Activated CD4-positive, alpha-beta T cell treated with anti-CD3 and anti-CD28 coated beads for 48 hours (primary cell): ENCODE results near the gene CDH6.
"Not testable (repeated sequence)": the region's sequence is repeated elsewhere in the genome, so short reads cannot be mapped to it uniquely, and the experiment has no call there.

Experiments used
- DNase-seq: peaks from one replicate; pipeline ENCODE4 v3.0.0-alpha.2; 2020

The CDH6 gene

GRCh38 chr5:31334061-31334860, 140.8 kb downstream of the CDH6 start:
- no peak for DNase-seq

DNA sequence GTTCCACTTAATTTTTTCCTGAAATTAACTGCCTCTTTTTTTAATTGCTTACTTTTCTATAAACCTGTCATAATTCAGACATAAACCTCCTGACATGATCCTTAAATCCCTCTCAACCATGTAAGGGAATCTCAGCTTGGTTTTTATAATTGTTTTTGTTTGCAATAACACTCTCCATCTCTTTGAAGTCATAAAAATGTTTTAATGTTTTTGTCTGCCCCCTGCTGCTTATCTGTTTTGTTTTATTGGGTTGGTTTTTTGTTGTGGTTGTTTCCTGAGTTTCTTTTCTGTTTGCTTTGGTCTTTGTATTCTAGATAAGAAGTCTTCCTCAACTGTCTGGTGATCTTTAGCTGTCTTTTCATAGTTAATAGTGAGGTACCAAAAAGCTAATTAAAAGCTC, 142.0 kb downstream of the CDH6 start:
- no peak for DNase-seq

GRCh38 chr5:31343946-31344345, 150.5 kb downstream of the CDH6 start:
- no peak for DNase-seq

- DNase-seq = no peak
Measured at GRCh38 chr5:31346896-31347551, 153.5 kb downstream of the CDH6 start.

GRCh38 chr5:31347552-31347905, 154.0 kb downstream of the CDH6 start:
- no peak for DNase-seq

GRCh38 chr5:31350395-31350794, 156.9 kb downstream of the CDH6 start:
- no peak for DNase-seq

DNA sequence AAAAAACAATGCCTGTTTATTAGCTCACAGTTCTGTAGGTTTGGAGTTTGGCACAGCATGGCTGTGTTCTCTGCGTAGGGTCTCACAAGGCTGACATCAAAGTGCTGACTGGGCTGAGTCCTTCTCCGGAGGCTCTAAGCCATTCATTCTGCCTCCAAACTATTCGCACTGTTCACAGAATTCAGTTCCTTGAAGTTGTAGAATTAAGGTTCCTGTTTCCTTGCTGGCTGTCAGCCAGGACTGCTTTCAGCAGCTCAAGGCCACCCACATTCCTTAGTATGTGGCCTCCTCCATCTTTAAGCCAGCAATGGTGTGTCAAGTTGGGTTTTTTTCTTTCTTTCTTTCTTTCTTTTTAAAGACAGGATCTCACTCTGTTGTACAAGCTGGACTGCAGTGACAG, 161.9 kb downstream of the CDH6 start:
- no peak for DNase-seq

DNA sequence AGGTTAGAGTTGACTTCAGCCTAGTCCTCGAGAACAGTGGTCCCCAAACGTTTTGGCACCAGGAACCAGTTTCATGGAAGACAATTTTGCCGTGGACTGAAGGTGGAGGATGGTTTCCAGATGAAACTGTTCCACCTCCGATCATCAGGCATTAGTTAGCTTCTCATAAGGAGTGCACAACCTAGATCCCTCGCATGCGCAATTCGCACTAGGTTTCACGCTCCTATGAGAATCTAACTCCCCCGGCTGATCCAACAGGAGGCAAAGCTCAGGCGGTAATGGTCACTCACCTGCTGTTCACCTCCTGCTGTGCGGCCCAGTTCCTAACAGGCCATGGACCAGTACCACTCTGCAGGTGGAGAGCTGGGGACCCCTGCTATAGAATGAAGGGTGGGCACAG, 163.6 kb downstream of the CDH6 start:
- DNase-seq = no peak

- DNase-seq = no peak
Measured at GRCh38 chr5:31359839-31360238, 166.4 kb downstream of the CDH6 start.

DNA sequence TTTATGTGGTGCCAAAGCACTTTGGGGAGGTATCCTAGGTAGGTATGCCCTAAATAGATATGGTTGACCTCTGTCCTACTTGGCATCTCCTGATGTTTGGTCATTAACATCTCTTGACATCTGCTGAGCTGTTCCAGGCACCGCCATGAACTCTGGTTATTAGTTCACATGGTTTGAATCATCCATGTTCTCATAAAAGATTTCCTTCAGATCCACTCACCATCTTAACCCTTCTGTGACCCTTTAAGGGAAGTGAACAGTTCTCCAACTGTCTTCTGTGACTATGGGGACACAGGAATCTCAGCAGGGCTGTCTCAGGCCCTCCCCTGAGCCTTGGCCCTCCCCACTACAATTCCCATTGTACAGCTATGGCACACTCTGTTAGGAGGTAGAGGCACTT, 167.7 kb downstream of the CDH6 start:
- DNase-seq = no peak

DNA sequence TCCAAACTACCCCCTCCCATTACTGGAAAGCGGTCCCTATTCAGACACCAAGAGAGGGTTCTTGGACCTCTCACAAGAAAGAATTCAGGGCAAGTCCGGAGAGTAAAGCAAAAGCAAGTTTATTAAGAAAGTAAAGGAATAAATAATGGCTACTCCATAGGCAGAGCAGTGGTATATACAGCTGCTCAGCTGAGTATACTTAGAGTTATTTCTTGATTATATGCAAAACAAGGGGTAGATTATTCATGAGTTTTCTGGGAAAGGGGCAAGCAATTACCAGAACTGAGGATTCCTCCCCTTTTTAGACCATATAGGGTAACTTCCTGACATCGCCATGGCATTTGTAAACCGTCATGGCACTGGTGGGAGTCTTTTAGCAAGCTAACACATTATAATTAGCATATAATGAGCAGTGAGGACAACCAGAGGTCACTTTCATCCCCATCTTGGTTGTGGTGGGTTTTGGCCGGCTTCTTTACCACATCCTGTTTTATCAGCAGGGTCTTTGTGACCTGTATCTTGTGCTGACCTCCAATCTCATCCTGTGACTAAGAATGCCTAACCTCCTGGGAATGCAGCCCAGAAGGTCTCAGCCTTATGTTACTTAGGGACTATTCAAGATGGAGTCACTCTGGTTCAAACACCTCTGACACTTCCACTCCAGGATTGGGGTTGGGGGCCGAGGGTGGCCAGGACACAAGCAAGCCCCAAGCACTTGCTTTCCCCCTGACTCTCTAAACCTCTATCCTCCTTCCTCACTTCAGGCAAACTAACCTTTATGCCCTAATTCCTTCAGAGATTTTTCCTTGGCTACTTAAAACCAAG, 168.4 kb downstream of the CDH6 start:
- not testable (repeated sequence) for DNase-seq

GRCh38 chr5:31362529-31362900, 169.0 kb downstream of the CDH6 start:
- no peak for DNase-seq

GRCh38 chr5:31362931-31363568, 169.6 kb downstream of the CDH6 start:
- no peak for DNase-seq

DNA sequence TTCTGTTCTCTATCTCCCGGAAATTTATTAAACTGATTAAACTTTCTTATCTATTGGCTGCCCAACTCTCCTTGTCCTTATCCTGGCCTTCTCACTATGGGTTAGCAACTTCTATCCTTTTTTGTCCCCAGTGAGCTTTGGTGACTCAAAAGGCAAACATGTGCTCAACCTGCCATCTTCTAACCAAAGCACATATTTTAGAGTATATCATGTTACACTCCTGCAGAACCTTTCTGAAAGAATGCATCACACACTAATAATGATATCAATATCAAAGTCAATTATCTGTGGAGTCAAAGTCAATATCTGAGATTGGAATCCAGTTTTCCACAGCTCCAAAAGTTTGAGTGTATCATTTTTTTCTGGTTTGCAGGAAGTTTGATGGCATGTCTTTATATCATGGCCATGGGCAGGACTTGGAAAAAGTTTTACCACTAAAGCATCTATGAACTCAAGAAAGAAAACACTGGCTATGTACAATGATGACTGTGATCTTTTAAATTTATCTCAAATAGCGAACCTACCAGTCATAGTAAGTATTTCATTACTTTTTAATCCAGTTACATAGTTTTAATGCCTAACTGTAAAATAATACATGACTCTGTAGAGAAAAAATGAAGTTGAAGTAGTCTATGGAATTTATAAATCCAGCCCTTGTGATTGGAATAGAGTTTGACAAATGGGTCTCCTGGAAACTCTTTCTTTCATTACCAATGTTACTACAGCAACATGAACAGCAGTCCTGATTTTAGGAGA, 171.6 kb downstream of the CDH6 start:
- DNase-seq = no peak

DNA sequence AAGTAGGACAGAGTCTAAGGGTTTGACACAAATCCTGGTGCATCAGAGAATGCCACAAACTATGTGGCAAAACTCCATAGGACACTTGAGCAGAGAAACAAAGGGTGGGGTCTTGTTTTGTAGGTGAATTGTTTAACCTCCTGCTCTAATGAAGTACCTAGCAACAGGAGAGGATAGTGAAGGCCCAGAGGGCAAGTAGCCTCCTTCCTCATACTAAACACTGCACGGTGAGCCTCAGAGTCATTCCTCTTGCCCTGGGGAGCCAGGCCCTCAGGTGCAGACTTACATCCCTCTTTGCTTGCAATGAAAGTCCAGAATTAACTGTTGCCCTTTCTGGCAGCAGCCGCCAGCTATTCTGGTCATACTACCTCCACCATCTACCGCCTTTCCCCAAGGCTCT, 172.3 kb downstream of the CDH6 start:
- no peak for DNase-seq

- DNase-seq = no peak
Measured at GRCh38 chr5:31366941-31367340, 173.5 kb downstream of the CDH6 start.

DNA sequence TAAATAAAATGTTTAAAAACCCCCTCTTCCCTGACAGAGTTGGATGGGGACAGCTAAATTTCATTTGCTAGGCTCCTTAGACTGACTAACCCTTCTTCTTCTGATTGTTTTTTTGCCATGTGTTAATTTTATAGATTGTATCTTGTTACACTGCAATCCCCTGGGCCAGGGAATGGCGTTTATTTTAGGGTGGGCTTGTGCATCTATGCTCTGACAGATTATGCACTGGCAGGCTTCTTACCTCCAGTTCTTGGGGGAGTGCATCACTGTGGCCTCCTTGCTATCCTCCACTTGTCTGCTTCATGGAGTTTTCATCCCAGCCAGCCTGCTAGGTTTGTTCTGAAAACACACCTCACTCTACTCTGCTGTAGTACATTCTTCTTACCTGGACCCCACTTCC, 178.6 kb downstream of the CDH6 start:
- no peak for DNase-seq

- DNase-seq = no peak
Measured at GRCh38 chr5:31375999-31376720, 182.7 kb downstream of the CDH6 start.

- no peak for DNase-seq
Measured at GRCh38 chr5:31377274-31377946, 183.9 kb downstream of the CDH6 start.

GRCh38 chr5:31378136-31378535, 184.7 kb downstream of the CDH6 start:
- no peak for DNase-seq
